Thoracic aorta (tissue), 2 donors: ENCODE measurements around the gene CCDC117. TPM values are rescaled to one million over a fixed set of nuclear protein-coding genes. Genes with fewer than 3 reads are reported as not detected.
"Not testable (repeated sequence)": the region's sequence is repeated elsewhere in the genome, so short reads cannot be mapped to it uniquely, and the experiment has no call there.

ENCODE experiments used
- ATAC-seq: fragments of 150-250 bp; one replicate; pipeline ENCODE4 v1.8.0; 2017; ENCODE audit warnings: low read depth; ENCODE audit not compliant: insufficient number of reproducible peaks, low FRiP score
- DNase-seq: peaks from one replicate; pipeline ENCODE4 v3.0.0-alpha.2; 2020; ENCODE audit warnings: low spot score
- H3K27ac ChIP-seq, 2 donors: fragments of 200-600 bp; sonication (generic); 1 replicate in 1 of 2; 2 replicates in 1 of 2; pipeline ENCODE4 v1.5.1; 2016; ENCODE audit warnings: mild to moderate bottlenecking in 2 of 2, moderate library complexity in 2 of 2
- H3K27me3 ChIP-seq: fragments of 200-600 bp; sonication (generic); replicated peaks from 2 replicates; pipeline ENCODE4 v1.6.0; 2016; ENCODE audit warnings: mild to moderate bottlenecking; ENCODE audit not compliant: insufficient read depth
- H3K36me3 ChIP-seq: fragments of 200-600 bp; sonication (generic); one replicate; pipeline ENCODE4 v1.5.1; 2016
- H3K4me1 ChIP-seq, 2 donors: fragments of 200-600 bp; sonication (generic); 1 replicate in 1 of 2; 2 replicates in 1 of 2; pipeline versions ENCODE4 v1.5.1 to v1.6.0; 2016; ENCODE audit warnings: low read depth in 2 of 2, mild to moderate bottlenecking in 1 of 2; ENCODE audit not compliant: control insufficient read depth in 1 of 2
- H3K4me3 ChIP-seq: fragments of 200-600 bp; sonication (generic); 2 replicates; pipeline ENCODE4 v1.5.1; 2016; ENCODE audit warnings: mild to moderate bottlenecking
- H3K9me3 ChIP-seq: fragments of 200-600 bp; sonication (generic); 2 replicates; pipeline ENCODE4 v1.5.1; 2016
- CTCF ChIP-seq: fragments of 200-600 bp; sonication (generic); IDR thresholded peaks from one replicate; pipeline ENCODE4 v1.5.1; 2019; ENCODE audit warnings: antibody characterized with exemption
- total RNA-seq, 2 donors: library from RNA; depleted of rRNA; stranded (reverse); fragments of >200 nt; gene quantifications; one replicate each; pipeline versions ENCODE4 v1.1.0 to v1.2.3, GENCODE V29; 2016

The CCDC117 gene
- total RNA-seq, 2 donors from 2014 or later: 15.2 to 18.4 TPM

DNA sequence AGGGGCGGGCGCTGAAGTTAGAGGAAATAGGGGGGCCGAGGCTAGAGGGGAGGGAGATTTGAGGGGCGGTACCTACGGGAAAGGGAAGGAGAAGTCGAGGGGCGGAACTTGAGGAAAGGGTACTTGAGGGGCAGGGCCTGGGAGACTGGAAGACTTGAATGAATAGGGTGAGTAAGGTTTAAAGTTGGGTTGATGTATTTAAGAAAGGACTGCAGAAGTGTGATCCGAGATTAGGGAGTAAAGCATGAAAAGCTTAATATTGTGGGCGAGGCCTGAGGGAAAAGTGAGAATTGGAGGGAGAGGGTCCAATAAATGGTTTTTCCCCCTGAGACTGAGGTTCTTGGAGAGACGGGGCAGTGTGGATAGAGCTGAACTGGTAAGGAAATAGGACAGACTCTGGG lies 29.9 kb upstream of the CCDC117 start:
- peak overlapping the region; percentile 98 for H3K27ac ChIP-seq
- peaks cover 8 to 13% of the 10 kb centered on the region in 2 donors for H3K4me1 ChIP-seq
- H3K27me3 ChIP-seq: no peaks in the 10 kb centered on the region
- H3K9me3 ChIP-seq: no peaks in the 10 kb centered on the region
- H3K36me3 ChIP-seq: peaks cover 17% of the 10 kb centered on the region
- H3K4me3 ChIP-seq: peak overlapping the region; percentile 94
- no peak for DNase-seq
- no peak for ATAC-seq
- no peak for TF ChIP-seq CTCF

- Histone ChIP-seq H3K9me3 (no peaks in the 10 kb centered on the region), H3K36me3 (peaks cover 20% of the 10 kb centered on the region), H3K4me3 (no peak overlapping the region), H3K27ac (no peak overlapping the region), H3K27me3 (no peaks in the 10 kb centered on the region), H3K4me1 (peaks cover 8 to 13% of the 10 kb centered on the region in 2 donors)
- no peak for DNase-seq
- no peak for TF ChIP-seq CTCF
- ATAC-seq: no peak
These were observed 28.6 kb upstream of the CCDC117 start for GRCh38 chr22:28743852-28744251.

GRCh38 chr22:28750471-28750881 lies 22.0 kb upstream of the CCDC117 start:
- H3K27me3 ChIP-seq: no peaks in the 10 kb centered on the region
- no peak overlapping the region for H3K27ac ChIP-seq
- TF ChIP-seq CTCF: no peak
- no peaks in the 10 kb centered on the region for H3K4me1 ChIP-seq
- H3K4me3 ChIP-seq: no peak overlapping the region
- no peaks in the 10 kb centered on the region for H3K9me3 ChIP-seq
- H3K36me3 ChIP-seq: peaks cover 12% of the 10 kb centered on the region
- ATAC-seq: no peak
- DNase-seq: no peak

GRCh38 chr22:28754512-28754911 lies 18.0 kb upstream of the CCDC117 start:
- not testable (repeated sequence) for DNase-seq, H3K4me1 ChIP-seq, H3K36me3 ChIP-seq, H3K9me3 ChIP-seq, ATAC-seq, H3K27ac ChIP-seq, H3K4me3 ChIP-seq, H3K27me3 ChIP-seq

DNA sequence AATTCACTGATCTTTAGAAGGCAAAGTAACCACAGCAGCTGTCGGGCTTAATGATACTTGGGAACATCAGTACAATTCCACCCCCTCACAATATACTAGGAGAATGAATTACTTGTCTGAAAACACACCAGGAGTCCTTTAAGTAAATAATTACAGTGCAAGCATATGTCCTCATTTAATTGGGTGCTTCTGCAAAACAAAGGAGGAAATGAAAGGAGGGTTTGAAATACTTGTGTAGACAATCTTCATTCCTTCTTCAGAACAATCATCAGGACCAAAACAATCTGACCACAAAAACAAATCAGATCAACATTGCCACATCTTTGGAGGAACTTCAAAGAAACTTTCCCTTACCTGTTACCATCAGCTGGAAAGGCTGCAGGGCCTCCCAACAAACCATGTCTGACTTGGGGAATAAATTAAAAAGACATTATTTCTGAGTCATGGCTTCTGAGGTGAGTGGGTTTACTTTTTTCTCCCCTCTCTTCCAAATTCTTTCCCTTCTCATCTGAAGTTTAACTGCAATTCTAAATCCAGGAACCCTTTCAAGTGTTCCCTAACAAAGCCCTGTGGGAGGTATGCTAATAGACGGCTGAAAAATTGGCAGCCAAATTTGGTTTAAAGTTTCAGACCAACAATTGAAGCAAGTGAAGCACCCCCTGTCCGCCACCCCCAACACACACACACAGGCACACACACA lies 12.5 kb upstream of the CCDC117 start:
- ATAC-seq: no peak
- H3K4me3 ChIP-seq: no peak overlapping the region
- TF ChIP-seq CTCF: no peak
- H3K27ac ChIP-seq: no peak overlapping the region
- H3K27me3 ChIP-seq: no peaks in the 10 kb centered on the region
- H3K9me3 ChIP-seq: no peaks in the 10 kb centered on the region
- H3K36me3 ChIP-seq: no peaks in the 10 kb centered on the region
- no peaks in the 10 kb centered on the region for H3K4me1 ChIP-seq
- DNase-seq: no peak

- no peak for ATAC-seq
- H3K9me3 ChIP-seq: no peaks in the 10 kb centered on the region
- no peaks in the 10 kb centered on the region for H3K4me1 ChIP-seq
- no peak for DNase-seq
- no peak for TF ChIP-seq CTCF
- H3K27me3 ChIP-seq: no peaks in the 10 kb centered on the region
- H3K4me3 ChIP-seq: no peak overlapping the region
- H3K27ac ChIP-seq: no peak overlapping the region
- no peaks in the 10 kb centered on the region for H3K36me3 ChIP-seq
These were observed 11.1 kb upstream of the CCDC117 start for GRCh38 chr22:28761449-28761755.

DNA sequence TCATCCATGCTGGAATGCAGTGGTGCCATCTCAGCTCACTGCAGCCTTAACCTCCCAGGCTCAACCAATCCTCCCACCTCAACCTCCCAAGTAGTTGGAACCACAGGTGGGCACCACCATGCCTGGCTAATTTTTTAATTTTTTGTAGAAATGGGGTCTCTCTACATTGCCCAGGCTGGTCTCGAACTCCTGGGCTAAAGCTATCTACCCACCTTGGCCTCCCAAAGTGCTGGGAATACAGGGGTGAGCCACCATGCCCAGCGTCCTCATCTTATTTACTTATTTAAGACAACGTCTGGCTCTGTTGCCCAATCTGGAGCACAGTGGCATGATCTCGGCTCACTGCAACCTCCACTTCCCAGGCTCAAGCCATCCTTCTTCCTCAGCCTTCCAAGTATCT lies 10.5 kb upstream of the CCDC117 start:
- H3K4me3 ChIP-seq, H3K27me3 ChIP-seq, H3K27ac ChIP-seq, H3K36me3 ChIP-seq, H3K4me1 ChIP-seq, H3K9me3 ChIP-seq, DNase-seq, ATAC-seq: not testable (repeated sequence)
